ENCODE measurements around the gene BACH1. TPM values are rescaled to one million over a fixed set of nuclear protein-coding genes. Genes with fewer than 3 reads are reported as not detected.

The BACH1 gene
- total and polyA plus RNA-seq, 10 of the 15 experiments (the other 5 are each of a cell fraction or from before 2014, with no cell fraction given), result 3.2 to 25.7 (median 10.5) TPM

- TF ChIP-seq RUNX3 (IDR thresholded peaks at IDR 0.05; ENCODE audit: low read length) (no peak), CHD2 (IDR thresholded peaks at IDR 0.05; ENCODE audit: borderline replicate concordance, low read depth, low read length) (no peak), SP1 (IDR thresholded peaks at IDR 0.05; ENCODE audit: low read depth, low read length) (no peak), FOXM1 (IDR thresholded peaks at IDR 0.05; ENCODE audit: low read depth, low read length) (no peak), SMARCA5 (IDR thresholded peaks at IDR 0.05) (no peak), ZNF24 (IDR thresholded peaks at IDR 0.05) (no peak)
- TF ChIP-seq, protein P1, sequence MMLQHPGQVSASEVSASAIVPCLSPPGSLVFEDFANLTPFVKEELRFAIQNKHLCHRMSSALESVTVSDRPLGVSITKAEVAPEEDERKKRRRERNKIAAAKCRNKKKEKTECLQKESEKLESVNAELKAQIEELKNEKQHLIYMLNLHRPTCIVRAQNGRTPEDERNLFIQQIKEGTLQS (IDR thresholded peaks at IDR 0.05; ENCODE audit: borderline replicate concordance, extremely low read depth, low read depth, low read length), result no peak
- TF ChIP-seq, protein P2, sequence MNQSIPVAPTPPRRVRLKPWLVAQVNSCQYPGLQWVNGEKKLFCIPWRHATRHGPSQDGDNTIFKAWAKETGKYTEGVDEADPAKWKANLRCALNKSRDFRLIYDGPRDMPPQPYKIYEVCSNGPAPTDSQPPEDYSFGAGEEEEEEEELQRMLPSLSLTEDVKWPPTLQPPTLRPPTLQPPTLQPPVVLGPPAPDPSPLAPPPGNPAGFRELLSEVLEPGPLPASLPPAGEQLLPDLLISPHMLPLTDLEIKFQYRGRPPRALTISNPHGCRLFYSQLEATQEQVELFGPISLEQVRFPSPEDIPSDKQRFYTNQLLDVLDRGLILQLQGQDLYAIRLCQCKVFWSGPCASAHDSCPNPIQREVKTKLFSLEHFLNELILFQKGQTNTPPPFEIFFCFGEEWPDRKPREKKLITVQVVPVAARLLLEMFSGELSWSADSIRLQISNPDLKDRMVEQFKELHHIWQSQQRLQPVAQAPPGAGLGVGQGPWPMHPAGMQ (IDR thresholded peaks at IDR 0.05; ENCODE audit: borderline replicate concordance), result no peak
- TF ChIP-seq, protein P3, sequence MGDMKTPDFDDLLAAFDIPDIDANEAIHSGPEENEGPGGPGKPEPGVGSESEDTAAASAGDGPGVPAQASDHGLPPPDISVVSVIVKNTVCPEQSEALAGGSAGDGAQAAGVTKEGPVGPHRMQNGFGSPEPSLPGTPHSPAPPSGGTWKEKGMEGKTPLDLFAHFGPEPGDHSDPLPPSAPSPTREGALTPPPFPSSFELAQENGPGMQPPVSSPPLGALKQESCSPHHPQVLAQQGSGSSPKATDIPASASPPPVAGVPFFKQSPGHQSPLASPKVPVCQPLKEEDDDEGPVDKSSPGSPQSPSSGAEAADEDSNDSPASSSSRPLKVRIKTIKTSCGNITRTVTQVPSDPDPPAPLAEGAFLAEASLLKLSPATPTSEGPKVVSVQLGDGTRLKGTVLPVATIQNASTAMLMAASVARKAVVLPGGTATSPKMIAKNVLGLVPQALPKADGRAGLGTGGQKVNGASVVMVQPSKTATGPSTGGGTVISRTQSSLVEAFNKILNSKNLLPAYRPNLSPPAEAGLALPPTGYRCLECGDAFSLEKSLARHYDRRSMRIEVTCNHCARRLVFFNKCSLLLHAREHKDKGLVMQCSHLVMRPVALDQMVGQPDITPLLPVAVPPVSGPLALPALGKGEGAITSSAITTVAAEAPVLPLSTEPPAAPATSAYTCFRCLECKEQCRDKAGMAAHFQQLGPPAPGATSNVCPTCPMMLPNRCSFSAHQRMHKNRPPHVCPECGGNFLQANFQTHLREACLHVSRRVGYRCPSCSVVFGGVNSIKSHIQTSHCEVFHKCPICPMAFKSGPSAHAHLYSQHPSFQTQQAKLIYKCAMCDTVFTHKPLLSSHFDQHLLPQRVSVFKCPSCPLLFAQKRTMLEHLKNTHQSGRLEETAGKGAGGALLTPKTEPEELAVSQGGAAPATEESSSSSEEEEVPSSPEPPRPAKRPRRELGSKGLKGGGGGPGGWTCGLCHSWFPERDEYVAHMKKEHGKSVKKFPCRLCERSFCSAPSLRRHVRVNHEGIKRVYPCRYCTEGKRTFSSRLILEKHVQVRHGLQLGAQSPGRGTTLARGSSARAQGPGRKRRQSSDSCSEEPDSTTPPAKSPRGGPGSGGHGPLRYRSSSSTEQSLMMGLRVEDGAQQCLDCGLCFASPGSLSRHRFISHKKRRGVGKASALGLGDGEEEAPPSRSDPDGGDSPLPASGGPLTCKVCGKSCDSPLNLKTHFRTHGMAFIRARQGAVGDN (IDR thresholded peaks at IDR 0.05), result no peak
Measured at GRCh38 chr21:29326914-29327554, 28.3 kb downstream of the BACH1 start (continued).

Data from GM12878 (cell line).